Endothelial cell of umbilical vein (primary cell): ENCODE measurements around the gene CYP11A1. TPM values are rescaled to one million over a fixed set of nuclear protein-coding genes. Genes with fewer than 3 reads are reported as not detected.
"Not testable (repeated sequence)": the region's sequence is repeated elsewhere in the genome, so short reads cannot be mapped to it uniquely, and the experiment has no call there.

ENCODE experiments used
- BruUV-seq: library from RNA; stranded (reverse); fragments of 400-500 nt; replicated peaks from 2 replicates; lab custom pipeline; 2021; lab: Mats Ljungman, UMichigan
- CTCF ChIA-PET: fragments of 300-600, 350-600 bp; sonication (Branson Sonifier 250); formaldehyde crosslinking; loops from one replicate; lab custom pipeline; 2021; ENCODE audit warnings: antibody characterized with exemption, inconsistent platforms; lab: Charles Lee
- POLR2A ChIA-PET: fragments of 300-600, 350-600 bp; sonication (Branson Sonifier 250); formaldehyde crosslinking; loops from one replicate; lab custom pipeline; 2021; ENCODE audit warnings: antibody characterized with exemption, inconsistent platforms; lab: Charles Lee
- DNase-seq: peaks from one replicate; pipeline ENCODE4 v3.0.0-alpha.2; 2011; ENCODE audit warnings: low read depth, low spot score
- FAIRE-seq: peaks from 2 replicates; lab custom pipeline; 2011; peaks lifted over from hg19 to GRCh38; lab: Jason Lieb, UNC
- H2AFZ ChIP-seq: 2 replicates; pipeline ENCODE4 v1.6.0; 2012; ENCODE audit warnings: low read depth, low read length, control low read depth, inconsistent platforms
- H3K27ac ChIP-seq: 2 replicates; pipeline ENCODE4 v1.5.1; 2011; ENCODE audit warnings: low read depth, mild to moderate bottlenecking, control low read depth, low read length, moderate library complexity; ENCODE audit not compliant: insufficient read depth
- H3K27me3 ChIP-seq, 2 experiments: 2 replicates each; pipeline versions ENCODE4 v1.6.0 to v1.6.1; 2011; ENCODE audit warnings: low read length in 2 of 2, mixed read lengths in 1 of 2; ENCODE audit not compliant: control insufficient read depth in 2 of 2, insufficient read depth in 2 of 2
- H3K36me3 ChIP-seq, 2 experiments: 2 replicates in 1 of 2; 3 replicates in 1 of 2; pipeline ENCODE4 v1.5.1; 2011; ENCODE audit warnings: low read length in 2 of 2, mild to moderate bottlenecking in 1 of 2, moderate library complexity in 1 of 2; ENCODE audit not compliant: control insufficient read depth in 2 of 2, insufficient read depth in 2 of 2; ENCODE audit errors: extremely low read depth in 1 of 2
- H3K4me1 ChIP-seq: 3 replicates; pipeline ENCODE4 v1.5.1; 2011; ENCODE audit warnings: mild to moderate bottlenecking, low read length; ENCODE audit not compliant: control insufficient read depth, insufficient read depth; ENCODE audit errors: extremely low read depth
- H3K4me2 ChIP-seq: 2 replicates; pipeline ENCODE4 v1.6.1; 2011; ENCODE audit warnings: low read length, control low read depth, mixed read lengths; ENCODE audit not compliant: insufficient read depth
- H3K4me3 ChIP-seq, 3 experiments: fragments of 200-600 bp in 1 of 3; sonication (generic), shearing (Covaris generic) in 1 of 3; replicated peaks in 1 of 3; 2 replicates each; pipeline ENCODE4 v1.5.1; 2011 to 2016; ENCODE audit warnings: control low read depth in 3 of 3, low read length in 3 of 3, mild to moderate bottlenecking in 2 of 3, inconsistent platforms in 1 of 3, low read depth in 1 of 3, moderate library complexity in 1 of 3; ENCODE audit not compliant: insufficient read depth in 1 of 3
- H3K79me2 ChIP-seq: 2 replicates; pipeline ENCODE4 v1.6.0; 2012; ENCODE audit warnings: low read length, inconsistent platforms; ENCODE audit not compliant: control insufficient read depth, insufficient read depth
- H3K9ac ChIP-seq: replicated peaks from 2 replicates; pipeline ENCODE3; 2011; ENCODE audit warnings: low read length, control low read depth; ENCODE audit not compliant: insufficient read depth; ENCODE audit errors: extremely low read depth
- H3K9me1 ChIP-seq: replicated peaks from 3 replicates; pipeline ENCODE4 v1.6.0; 2011; ENCODE audit warnings: mild to moderate bottlenecking, low read length; ENCODE audit not compliant: control insufficient read depth, insufficient read depth; ENCODE audit errors: extremely low read depth
- H3K9me3 ChIP-seq: replicated peaks from 2 replicates; pipeline ENCODE4 v1.5.1; 2012; ENCODE audit warnings: low read length, inconsistent platforms; ENCODE audit not compliant: control insufficient read depth, insufficient read depth
- H4K20me1 ChIP-seq: replicated peaks from 2 replicates; pipeline ENCODE3; 2011; ENCODE audit warnings: mild to moderate bottlenecking, low read length; ENCODE audit not compliant: control insufficient read depth, insufficient read depth; ENCODE audit errors: extremely low read depth
- dilution Hi-C: fragments of 300-500 bp; cut with MboI; formaldehyde crosslinking; loops from one replicate; pipeline ENCODE4 v1.15.0; 2019; ENCODE audit warnings: low sequenced_read_pairs; ENCODE audit not compliant: extremely low pct_ligation_motif_present
- intact Hi-C: fragments of 100-400 bp; cut with micrococcal nuclease; formaldehyde crosslinking; loops from one replicate; pipeline ENCODE4 v1.10.0; 2022
- polyA plus RNA-seq, 4 experiments: library from polyadenylated mRNA; depleted of rRNA in 3 of 4; stranded (reverse) in 3 of 4; unstranded in 1 of 4; fragments of >200 nt; gene quantifications; 2 replicates each; pipeline versions ENCODE4 v1.2.1 to v1.2.3, GENCODE V29; 2011 to 2012; ENCODE audit warnings: missing spikeins in 1 of 4
- total RNA-seq: library from RNA; stranded (reverse); gene quantifications from 2 replicates; pipeline ENCODE4 v1.2.3, GENCODE V29; 2021

CYP11A1 gene
- total and polyA plus RNA-seq, 2 donors (not counting 3 experiments of a cell fraction or from before 2014, with no cell fraction given): 0.08 TPM; not detected in 1

- CTCF ChIA-PET, intact Hi-C loops: not testable (repeated sequence)
Measured at GRCh38 chr15:74359376-74359775, 8.1 kb downstream of the CYP11A1 start.

GRCh38 chr15:74357514-74357913 is 9.9 kb downstream of the CYP11A1 start:
- H3K4me1 ChIP-seq, H3K9me3 ChIP-seq, FAIRE-seq, dilution Hi-C loops, POLR2A ChIA-PET, H3K4me3 ChIP-seq, H3K36me3 ChIP-seq, intact Hi-C loops, H2AFZ ChIP-seq, H3K9me1 ChIP-seq, BruUV-seq, H4K20me1 ChIP-seq, H3K79me2 ChIP-seq, H3K9ac ChIP-seq, CTCF ChIA-PET, DNase-seq, H3K27ac ChIP-seq, H3K4me2 ChIP-seq: not testable (repeated sequence)
- peaks cover 6 to 15% of the 10 kb centered on the region in 2 experiments for H3K27me3 ChIP-seq

More at GRCh38 chr15:74359376-74359775, 8.1 kb downstream of the CYP11A1 start:
- DNase-seq, H3K27ac ChIP-seq, BruUV-seq, H2AFZ ChIP-seq, H3K9ac ChIP-seq, dilution Hi-C loops, H3K36me3 ChIP-seq, H4K20me1 ChIP-seq, H3K79me2 ChIP-seq, H3K4me3 ChIP-seq, H3K4me1 ChIP-seq, H3K4me2 ChIP-seq, POLR2A ChIA-PET, H3K9me1 ChIP-seq, H3K9me3 ChIP-seq, FAIRE-seq: not testable (repeated sequence)
- H3K27me3 ChIP-seq: peaks cover 9 to 15% of the 10 kb centered on the region in 2 experiments

- H2AFZ ChIP-seq, DNase-seq, H3K9ac ChIP-seq, CTCF ChIA-PET, H3K4me3 ChIP-seq, H4K20me1 ChIP-seq, dilution Hi-C loops, H3K4me1 ChIP-seq, H3K9me3 ChIP-seq, H3K79me2 ChIP-seq, POLR2A ChIA-PET, H3K9me1 ChIP-seq, H3K36me3 ChIP-seq, intact Hi-C loops, H3K4me2 ChIP-seq, H3K27ac ChIP-seq, FAIRE-seq, BruUV-seq: not testable (repeated sequence)
- peaks cover 11 to 15% of the 10 kb centered on the region in 2 experiments for H3K27me3 ChIP-seq
Measured at GRCh38 chr15:74356050-74356449, 11.4 kb downstream of the CYP11A1 start.

GRCh38 chr15:74353992-74354391 is 13.5 kb downstream of the CYP11A1 start:
- H3K27ac ChIP-seq, H3K4me1 ChIP-seq, H4K20me1 ChIP-seq, H3K4me3 ChIP-seq, H3K9ac ChIP-seq, H3K9me1 ChIP-seq, H3K9me3 ChIP-seq, POLR2A ChIA-PET, BruUV-seq, DNase-seq, CTCF ChIA-PET, intact Hi-C loops, H2AFZ ChIP-seq, H3K79me2 ChIP-seq, FAIRE-seq, dilution Hi-C loops, H3K4me2 ChIP-seq, H3K36me3 ChIP-seq: not testable (repeated sequence)
- peaks cover 9 to 10% of the 10 kb centered on the region in 2 experiments for H3K27me3 ChIP-seq
